C4-2B (cell line): ENCODE results near the gene PLPPR2.

Experiments
- H3K27ac ChIP-seq: fragments of 450-650 bp; 2 replicates; pipeline ENCODE4 v1.5.1; 2017
- CTCF ChIP-seq: fragments of 450-650 bp; conservative IDR thresholded peaks from 2 replicates; pipeline ENCODE4 v1.5.1; 2017; ENCODE audit warnings: mild to moderate bottlenecking
- ZFX ChIP-seq: fragments of 450-650 bp; IDR thresholded peaks from 2 replicates; pipeline ENCODE4 v1.6.1; 2017

Gene PLPPR2

GRCh38 chr19:11359421-11359820, 4.2 kb downstream of the PLPPR2 start:
- no peak overlapping the region for H3K27ac ChIP-seq
- no peak for TF ChIP-seq CTCF
- no peak for TF ChIP-seq ZFX

- H3K27ac ChIP-seq, result no peak overlapping the region
- no peak for TF ChIP-seq CTCF
- TF ChIP-seq ZFX, result no peak
Observed at GRCh38 chr19:11361037-11361770, 6.0 kb downstream of the PLPPR2 start.

GRCh38 chr19:11361771-11362731, 6.8 kb downstream of the PLPPR2 start:
- H3K27ac ChIP-seq, result no peak overlapping the region
- TF ChIP-seq ZFX (no peak), CTCF (no peak)

GRCh38 chr19:11363881-11364280, 8.6 kb downstream of the PLPPR2 start:
- no peak overlapping the region for H3K27ac ChIP-seq
- no peak for TF ChIP-seq CTCF

- TF ChIP-seq CTCF, result no peak
- TF ChIP-seq ZFX, result no peak
- H3K27ac ChIP-seq, result no peak overlapping the region
Observed at GRCh38 chr19:11364296-11364904, 9.2 kb downstream of the PLPPR2 start.

- H3K27ac ChIP-seq, result no peak overlapping the region
- TF ChIP-seq CTCF, result no peak
- TF ChIP-seq ZFX, result no peak
Observed at GRCh38 chr19:11364935-11365334, 9.7 kb downstream of the PLPPR2 start.
